ENCODE measurements around the gene CA5A.
A peak's percentile ranks its signal among the peaks of the same experiment; 100 is the strongest.
"Not testable (repeated sequence)": the region's sequence is repeated elsewhere in the genome, so short reads cannot be mapped to it uniquely, and the experiment has no call there.

Gene CA5A

GRCh38 chr16:87878704-87879103, 57.6 kb downstream of the CA5A start:
- no peaks in the 10 kb centered on the region for H3K36me3 ChIP-seq (ENCODE audit: insufficient read depth)
- no peak overlapping the region for H3K27ac ChIP-seq
- no peak overlapping the region for H3K4me3 ChIP-seq (IDR thresholded peaks at IDR 0.05; ENCODE audit: insufficient read depth, low read depth, low read length)
- no peak overlapping the region for H2AFZ ChIP-seq (ENCODE audit: low read depth)
- TF ChIP-seq CTCF (conservative IDR thresholded peaks at IDR 0.05; ENCODE audit: low read depth, low read length), result no peak
- no peak overlapping the region for H3K9ac ChIP-seq
- no peak overlapping the region for H3K4me2 ChIP-seq
- H3K27me3 ChIP-seq (ENCODE audit: insufficient read depth, low read depth), result peaks cover 56% of the 10 kb centered on the region; the same call in 1 of the 2 replicates
- H4K20me1 ChIP-seq (ENCODE audit: insufficient read depth), result no peaks in the 10 kb centered on the region
- H3K4me1 ChIP-seq (ENCODE audit: low read depth, poor library complexity, severe bottlenecking), result no peaks in the 10 kb centered on the region
- no peaks in the 10 kb centered on the region for H3K79me2 ChIP-seq (ENCODE audit: insufficient read depth, low read depth)

GRCh38 chr16:87877942-87878507, 58.3 kb downstream of the CA5A start:
- Histone ChIP-seq H4K20me1 (ENCODE audit: insufficient read depth) (no peaks in the 10 kb centered on the region), H3K27me3 (ENCODE audit: insufficient read depth, low read depth) (peaks cover 54% of the 10 kb centered on the region; the same call in 1 of the 2 replicates), H3K4me2 (no peak overlapping the region), H2AFZ (ENCODE audit: low read depth) (no peak overlapping the region), H3K36me3 (ENCODE audit: insufficient read depth) (no peaks in the 10 kb centered on the region), H3K9ac (no peak overlapping the region), H3K4me3 (IDR thresholded peaks at IDR 0.05; ENCODE audit: insufficient read depth, low read depth, low read length) (no peak overlapping the region), H3K79me2 (ENCODE audit: insufficient read depth, low read depth) (no peaks in the 10 kb centered on the region), H3K4me1 (ENCODE audit: low read depth, poor library complexity, severe bottlenecking) (no peaks in the 10 kb centered on the region), H3K27ac (no peak overlapping the region)
- no peak for TF ChIP-seq CTCF (conservative IDR thresholded peaks at IDR 0.05; ENCODE audit: low read depth, low read length)

GRCh38 chr16:87874639-87875427, 61.5 kb downstream of the CA5A start:
- Histone ChIP-seq H3K36me3 (ENCODE audit: insufficient read depth) (no peaks in the 10 kb centered on the region), H3K27me3 (ENCODE audit: insufficient read depth, low read depth) (peaks cover 30% of the 10 kb centered on the region; the same call in 1 of the 2 replicates), H4K20me1 (ENCODE audit: insufficient read depth) (no peaks in the 10 kb centered on the region), H3K27ac (no peak overlapping the region), H3K4me3 (IDR thresholded peaks at IDR 0.05; ENCODE audit: insufficient read depth, low read depth, low read length) (no peak overlapping the region), H3K4me1 (ENCODE audit: low read depth, poor library complexity, severe bottlenecking) (peaks cover 6% of the 10 kb centered on the region), H3K9ac (no peak overlapping the region), H2AFZ (ENCODE audit: low read depth) (no peak overlapping the region), H3K79me2 (ENCODE audit: insufficient read depth, low read depth) (no peaks in the 10 kb centered on the region), H3K4me2 (no peak overlapping the region)
- no peak for TF ChIP-seq CTCF (conservative IDR thresholded peaks at IDR 0.05; ENCODE audit: low read depth, low read length)

- Histone ChIP-seq H4K20me1 (ENCODE audit: insufficient read depth) (peaks cover 12% of the 10 kb centered on the region; the same call in 1 of the 2 replicates), H3K4me1 (ENCODE audit: low read depth, poor library complexity, severe bottlenecking) (peaks cover 16% of the 10 kb centered on the region), H2AFZ (ENCODE audit: low read depth) (peak overlapping the region; percentile 68), H3K27ac (peak overlapping the region; percentile 19; the same call in 1 of the 2 replicates), H3K79me2 (ENCODE audit: insufficient read depth, low read depth) (peaks cover 34% of the 10 kb centered on the region), H3K4me2 (peak overlapping the region; percentile 37; the same call in 1 of the 2 replicates)
- H3K4me3 ChIP-seq (IDR thresholded peaks at IDR 0.05; ENCODE audit: insufficient read depth, low read depth, low read length); H3K27me3 ChIP-seq (ENCODE audit: insufficient read depth, low read depth); H3K36me3 ChIP-seq (ENCODE audit: insufficient read depth); H3K9ac ChIP-seq: not testable (repeated sequence)
These were observed 65.7 kb downstream of the CA5A start for GRCh38 chr16:87870418-87871291.

GRCh38 chr16:87869879-87870417, 66.4 kb downstream of the CA5A start:
- H3K27ac ChIP-seq; H2AFZ ChIP-seq (ENCODE audit: low read depth); H3K36me3 ChIP-seq (ENCODE audit: insufficient read depth); H3K4me3 ChIP-seq (IDR thresholded peaks at IDR 0.05; ENCODE audit: insufficient read depth, low read depth, low read length); H3K4me2 ChIP-seq; H3K9ac ChIP-seq; H3K27me3 ChIP-seq (ENCODE audit: insufficient read depth, low read depth): not testable (repeated sequence)
- Histone ChIP-seq H4K20me1 (ENCODE audit: insufficient read depth) (peaks cover 19% of the 10 kb centered on the region), H3K4me1 (ENCODE audit: low read depth, poor library complexity, severe bottlenecking) (peaks cover 23% of the 10 kb centered on the region), H3K79me2 (ENCODE audit: insufficient read depth, low read depth) (peaks cover 41% of the 10 kb centered on the region)

GRCh38 chr16:87869061-87869878, 67.1 kb downstream of the CA5A start, which contains the start of gene SLC7A5:
SLC7A5 (minus strand) TSS chr16:87869507; CDS start chr16:87869422, 85 bp downstream.
- peak within 1 kb of the TSS; percentile 65 for H3K27ac ChIP-seq
- H3K79me2 ChIP-seq (ENCODE audit: insufficient read depth, low read depth), result peaks cover 48% of the 10 kb centered on the region
- not testable (repeated sequence) for H3K4me3 ChIP-seq (IDR thresholded peaks at IDR 0.05; ENCODE audit: insufficient read depth, low read depth, low read length); H2AFZ ChIP-seq (ENCODE audit: low read depth); H3K27me3 ChIP-seq (ENCODE audit: insufficient read depth, low read depth); H3K36me3 ChIP-seq (ENCODE audit: insufficient read depth)
- H3K4me1 ChIP-seq (ENCODE audit: low read depth, poor library complexity, severe bottlenecking), result peaks cover 30% of the 10 kb centered on the region
- H3K4me2 ChIP-seq, result peak within 1 kb of the TSS; percentile 92
- peaks cover 26% of the 10 kb centered on the region for H4K20me1 ChIP-seq (ENCODE audit: insufficient read depth)
- peak within 1 kb of the TSS; percentile 67 for H3K9ac ChIP-seq

Data from KMS-11 (cell line).